Measurements from ENCODE around the gene SCARB1.

SCARB1 gene

DNA sequence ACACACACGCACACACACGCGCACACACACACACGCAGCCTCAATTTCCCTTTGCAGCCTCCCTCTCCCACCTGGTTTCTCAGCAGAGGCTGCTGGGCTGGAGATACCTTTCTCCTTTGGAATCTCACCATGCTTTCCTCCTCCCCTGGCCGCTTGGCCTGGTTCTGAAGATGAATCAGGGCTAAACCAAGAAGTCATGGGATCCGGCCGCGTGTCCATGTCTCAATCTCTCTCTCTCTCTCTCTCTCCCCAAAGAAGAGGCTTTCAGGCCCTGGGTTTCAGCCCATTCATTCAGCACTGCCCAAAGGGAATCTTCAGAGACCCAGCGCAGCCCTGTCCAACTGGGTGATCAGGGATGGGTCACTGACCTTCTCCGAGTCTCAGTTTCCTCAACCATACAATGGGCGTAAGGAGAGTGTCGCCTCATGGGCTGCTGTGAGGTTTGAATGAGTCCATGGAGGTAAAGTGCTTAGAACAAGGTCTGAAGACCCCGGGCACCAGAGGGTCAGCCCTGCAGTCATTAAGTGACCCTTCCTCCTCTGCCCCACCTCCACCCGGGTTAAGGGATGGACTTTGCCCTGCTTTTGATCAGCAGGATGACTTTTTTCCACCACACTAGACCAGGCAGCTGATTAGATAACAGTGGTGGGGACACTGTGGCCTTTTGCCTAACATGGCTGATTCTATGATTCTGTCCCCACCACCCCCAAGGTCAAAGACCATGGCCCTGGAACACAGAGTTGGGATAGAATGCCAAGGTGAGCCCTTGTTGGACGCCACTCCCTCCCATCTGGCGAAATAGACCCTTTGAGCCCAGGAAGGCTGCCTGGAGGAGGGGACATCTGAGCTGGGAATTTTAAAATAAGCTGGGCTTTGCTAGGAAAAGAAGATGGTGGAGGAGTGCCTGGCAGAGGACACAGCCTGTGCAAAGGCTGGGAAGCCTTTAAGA, 42.1 kb downstream of the SCARB1 start:
- no peak for DNase-seq (ENCODE audit: low read depth in 2 of 2)

DNA sequence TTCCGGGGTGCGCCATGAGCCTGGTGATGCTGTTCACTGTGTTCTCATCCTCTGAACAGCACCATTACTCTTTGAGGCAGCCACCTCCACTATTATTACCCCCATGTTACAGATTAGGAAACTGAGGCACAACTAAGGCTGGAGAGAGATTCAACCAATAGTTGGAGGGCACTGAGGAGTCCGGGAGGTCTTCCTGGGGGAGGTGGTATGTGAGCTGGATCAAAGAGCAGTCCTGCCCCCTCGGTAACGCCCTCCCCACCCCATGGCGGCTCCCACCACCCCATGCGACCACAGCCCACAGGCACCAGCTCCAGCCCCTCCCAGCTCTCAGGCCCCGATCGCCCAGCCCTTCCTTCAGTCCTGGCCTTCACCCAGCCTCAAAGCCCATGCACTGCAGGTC, 43.5 kb downstream of the SCARB1 start:
- DNase-seq (ENCODE audit: low read depth in 2 of 2) = no peak

DNA sequence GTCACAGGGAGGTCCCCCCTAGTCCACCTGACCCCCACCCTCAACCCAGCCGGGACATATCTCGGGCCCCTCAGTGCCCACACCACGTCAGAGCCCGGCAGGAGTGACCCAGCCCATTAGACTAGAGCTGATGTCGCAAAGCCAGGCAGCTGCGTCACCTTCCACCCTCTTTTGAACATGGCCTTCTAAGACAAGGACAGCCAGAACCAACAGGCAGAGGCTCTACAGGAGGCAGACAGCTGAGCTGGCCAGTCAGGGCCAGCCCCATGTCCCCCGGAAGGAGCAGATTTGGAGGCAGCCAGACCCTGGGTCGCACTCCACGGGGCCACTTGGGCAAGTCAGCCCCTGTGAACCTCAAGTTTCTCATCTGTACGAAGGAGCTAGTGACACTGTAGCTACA, 44.1 kb downstream of the SCARB1 start:
- no peak for DNase-seq (ENCODE audit: low read depth in 2 of 2)

DNA sequence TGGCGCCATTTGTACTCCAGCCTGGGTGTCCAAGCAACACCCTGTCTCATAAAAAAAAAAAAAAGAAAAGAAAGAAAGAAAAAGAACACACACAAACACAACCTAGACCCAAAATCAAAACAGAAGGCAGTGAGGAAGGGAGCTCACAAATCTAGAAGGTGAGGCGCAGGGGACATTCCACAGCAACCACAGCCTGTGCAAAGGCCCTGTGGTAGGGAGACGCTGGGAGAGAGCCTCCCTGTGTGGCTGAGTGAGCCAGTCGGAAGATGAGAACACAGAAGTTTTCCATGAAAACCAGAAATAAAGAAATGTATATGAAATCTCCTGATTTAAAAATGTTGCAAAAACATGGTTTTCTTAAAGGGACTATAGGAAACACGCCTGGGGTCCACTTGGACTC, 44.6 kb downstream of the SCARB1 start:
- no peak for DNase-seq (ENCODE audit: low read depth in 2 of 2)

DNA sequence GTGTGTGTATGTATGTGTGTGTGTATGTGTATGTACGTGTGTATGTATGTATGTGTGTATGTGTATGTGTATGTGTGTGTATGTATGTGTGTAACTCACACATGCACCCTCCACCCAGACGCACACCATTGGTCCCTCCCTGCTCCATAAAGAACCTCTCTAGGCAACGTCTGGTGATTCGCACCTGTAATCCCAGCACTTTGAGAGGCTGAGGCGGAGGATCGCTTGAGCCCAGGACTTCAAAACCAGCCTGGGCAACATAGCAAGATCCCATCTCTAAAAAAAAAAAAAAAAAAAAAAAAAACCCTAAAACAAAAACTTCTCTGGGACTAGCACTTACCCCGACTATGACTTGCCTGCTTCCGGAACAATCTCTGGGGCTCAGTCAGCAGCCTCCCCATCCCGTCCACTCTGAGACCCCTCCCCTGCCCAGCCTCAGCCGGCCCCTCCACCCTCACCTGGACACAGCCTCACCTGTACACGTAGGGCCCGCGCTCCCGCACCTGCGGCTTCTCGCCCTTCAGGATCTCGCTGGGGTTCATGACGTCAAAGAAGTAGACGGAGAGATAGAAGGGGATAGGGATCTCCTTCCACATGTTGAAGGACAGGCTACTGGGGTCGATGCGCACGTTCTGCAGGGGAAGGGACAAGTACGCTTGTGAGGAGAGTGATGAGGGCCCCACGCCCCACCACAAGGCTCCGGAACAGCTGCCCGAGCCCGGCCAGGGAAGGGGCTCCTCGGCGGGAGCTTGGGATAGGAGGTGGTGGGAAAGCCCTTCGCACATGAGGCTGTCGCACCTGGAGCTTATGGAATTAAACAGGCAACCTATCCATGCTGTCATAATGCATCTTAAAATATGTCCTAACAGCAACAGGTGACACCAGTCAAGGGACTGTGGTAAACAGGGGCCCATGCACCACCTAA, 46.3 kb downstream of the SCARB1 start:
- DNase-seq (ENCODE audit: low read depth in 2 of 2) = no peak

DNA sequence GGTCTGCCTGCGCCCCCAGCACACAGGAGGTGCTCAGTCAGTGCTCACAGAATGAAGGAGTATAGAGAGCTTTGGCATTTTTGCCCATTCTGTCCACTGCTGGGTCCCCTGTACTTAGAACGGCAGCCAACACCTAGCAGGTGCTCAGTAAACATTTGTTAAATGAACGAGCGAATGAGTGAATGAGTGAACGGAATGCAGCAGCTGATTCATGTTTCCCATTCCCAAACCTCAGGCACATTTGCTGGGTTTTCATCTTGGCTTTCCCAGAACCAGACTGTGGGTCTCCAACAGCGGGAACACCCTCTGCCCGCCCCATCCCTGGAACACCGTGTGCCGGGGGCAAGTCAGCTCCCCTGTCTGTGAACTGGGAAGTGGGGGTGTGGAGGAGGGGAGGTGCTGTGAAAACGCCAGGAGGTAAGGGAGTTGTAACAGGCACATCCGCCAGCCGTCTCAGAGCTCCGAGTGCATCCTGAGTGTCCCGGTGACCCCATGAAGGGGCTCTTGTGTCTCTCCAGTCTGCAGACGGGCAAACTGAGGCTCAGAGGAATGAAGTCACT, 47.3 kb downstream of the SCARB1 start:
- no peak for DNase-seq (ENCODE audit: low read depth in 2 of 2)

DNA sequence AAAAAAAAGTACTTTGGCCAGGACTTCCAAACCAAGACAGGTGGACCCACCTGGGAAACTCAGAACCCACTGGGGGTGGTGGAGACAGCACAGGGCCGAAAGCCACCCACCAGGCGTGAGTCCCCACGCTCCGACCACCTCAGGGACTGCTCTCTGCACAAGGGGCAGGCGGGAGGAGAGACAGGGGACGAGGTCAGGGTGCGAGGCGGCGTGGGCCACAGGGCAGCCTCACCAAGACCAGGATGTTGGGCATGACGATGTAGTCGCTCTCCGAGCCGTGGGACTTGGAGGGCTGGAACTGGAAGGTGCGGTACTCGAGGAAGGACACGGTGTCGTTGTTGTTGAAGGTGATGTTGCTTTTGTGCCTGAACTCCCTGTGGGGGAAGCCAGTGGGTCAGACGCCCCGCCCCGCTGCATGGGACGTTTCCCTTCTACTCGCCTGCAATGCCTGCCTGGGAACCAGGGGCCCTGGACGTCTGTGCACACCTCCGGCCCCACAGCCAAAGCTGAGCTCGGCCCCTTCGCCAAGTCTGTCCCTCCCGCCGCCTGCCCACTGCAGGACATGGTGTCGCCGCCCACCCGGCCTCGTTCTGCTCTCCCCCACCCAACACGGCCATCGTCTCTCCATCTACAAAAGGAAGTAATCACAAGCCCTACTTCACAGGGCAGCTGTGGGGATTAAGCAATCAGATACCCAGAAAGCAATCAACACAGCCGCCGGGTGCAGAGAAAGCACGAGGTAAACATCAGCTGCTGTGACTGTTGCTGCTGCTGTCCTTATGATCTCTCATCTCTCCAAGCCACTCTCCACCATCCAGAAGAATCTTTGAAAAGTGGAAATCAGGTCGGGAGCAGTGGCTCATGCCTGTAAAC, 48.7 kb downstream of the SCARB1 start:
- DNase-seq (ENCODE audit: low read depth in 2 of 2) = no peak

DNA sequence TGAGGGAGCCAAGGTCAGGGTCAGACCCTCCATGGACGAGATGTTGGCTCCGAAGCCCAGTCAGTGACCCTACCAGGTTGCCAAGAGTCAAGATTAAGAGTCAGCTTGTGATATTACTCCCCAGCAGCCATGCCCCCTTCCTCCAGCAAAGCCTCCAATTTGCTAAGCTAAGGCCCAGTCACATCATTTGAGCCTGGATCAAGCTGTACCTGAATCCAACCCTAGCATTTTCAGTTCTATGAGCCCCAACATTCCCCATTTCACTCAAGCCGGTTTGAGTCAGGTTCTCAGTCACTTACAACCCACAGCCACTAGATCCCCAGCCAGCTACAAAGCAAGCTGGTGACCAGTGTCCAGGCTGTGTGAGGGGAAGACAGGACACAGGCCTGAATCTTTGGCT, 49.9 kb downstream of the SCARB1 start:
- no peak for DNase-seq (ENCODE audit: low read depth in 2 of 2)

DNA sequence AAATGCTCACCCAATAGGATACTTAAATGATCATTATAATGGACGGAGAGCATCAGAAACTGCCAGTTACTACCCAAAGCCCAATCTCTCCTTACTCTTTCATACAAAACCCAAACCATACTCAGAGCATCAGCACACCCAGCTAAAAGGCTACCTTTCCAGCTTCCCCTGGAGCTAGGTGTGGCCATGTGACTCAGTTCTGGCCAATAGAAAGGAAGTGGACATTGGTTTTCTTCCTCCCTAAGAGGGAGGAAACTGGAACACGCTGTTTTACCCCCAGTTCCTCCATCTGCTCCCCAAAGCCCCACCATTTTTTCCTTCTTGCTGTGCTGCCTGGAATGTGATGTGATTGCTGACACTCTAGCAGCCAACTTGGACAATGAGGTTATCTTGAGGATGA, 50.7 kb downstream of the SCARB1 start:
- no peak for DNase-seq (ENCODE audit: low read depth in 2 of 2)

DNA sequence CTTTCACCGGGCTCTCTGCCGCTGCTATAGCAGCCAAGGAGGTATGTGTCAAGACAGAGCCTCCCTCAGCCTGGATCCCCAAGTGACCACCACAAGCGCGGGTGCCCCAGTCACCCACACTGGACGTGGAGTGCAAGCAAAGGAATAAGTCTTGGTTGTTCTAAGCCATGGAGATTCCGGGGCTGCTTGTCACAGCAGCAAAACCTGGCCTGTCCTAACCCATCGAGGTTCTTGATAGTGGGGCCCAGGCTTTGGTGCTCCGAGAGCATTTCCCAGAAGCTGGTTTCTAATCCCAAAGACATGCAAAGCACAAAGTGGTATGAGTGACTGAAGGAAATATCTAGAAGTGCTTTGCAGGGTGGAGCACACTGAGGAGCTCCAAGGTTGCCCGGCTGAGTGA, 51.3 kb downstream of the SCARB1 start:
- DNase-seq (ENCODE audit: low read depth in 2 of 2) = no peak

DNA sequence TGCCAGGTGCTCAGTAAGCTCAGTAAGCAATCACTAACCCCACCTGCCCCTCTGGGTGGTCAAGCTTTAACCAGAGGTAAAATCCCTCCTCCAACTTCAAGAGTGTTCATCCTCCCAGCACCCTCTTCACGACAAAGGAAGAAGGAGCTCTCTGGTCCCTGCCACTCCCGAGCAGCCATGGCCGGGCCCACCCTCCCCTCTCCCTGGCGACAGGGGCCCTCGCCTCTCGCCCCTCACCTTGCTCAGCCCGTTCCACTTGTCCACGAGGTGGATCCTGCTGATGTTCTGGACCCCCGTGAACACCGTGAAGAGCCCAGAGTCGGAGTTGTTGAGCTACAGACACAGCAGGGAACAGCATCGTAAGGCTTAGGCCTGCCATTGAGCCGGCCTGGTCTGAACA, 52.0 kb downstream of the SCARB1 start:
- no peak for DNase-seq (ENCODE audit: low read depth in 2 of 2)

DNA sequence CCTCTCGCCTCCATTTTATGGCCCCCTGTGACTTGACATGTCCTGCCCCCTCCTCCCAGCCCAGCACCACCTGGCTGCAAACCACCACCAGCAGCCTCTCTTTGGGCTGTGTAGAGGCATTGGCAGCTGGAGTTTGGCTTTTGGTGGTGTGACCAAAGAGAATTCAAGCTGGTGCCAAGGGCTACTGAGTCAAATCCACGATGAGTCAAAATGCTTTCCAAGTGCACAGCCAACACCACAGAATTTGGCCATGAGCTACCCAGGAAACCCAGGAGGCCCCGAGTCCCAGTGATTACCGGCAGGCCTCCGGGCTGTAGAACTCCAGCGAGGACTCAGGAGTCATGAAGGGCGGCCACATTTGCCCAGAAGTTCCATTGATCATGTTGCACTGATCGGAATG, 53.8 kb downstream of the SCARB1 start:
- DNase-seq (ENCODE audit: low read depth in 2 of 2) = no peak

DNA sequence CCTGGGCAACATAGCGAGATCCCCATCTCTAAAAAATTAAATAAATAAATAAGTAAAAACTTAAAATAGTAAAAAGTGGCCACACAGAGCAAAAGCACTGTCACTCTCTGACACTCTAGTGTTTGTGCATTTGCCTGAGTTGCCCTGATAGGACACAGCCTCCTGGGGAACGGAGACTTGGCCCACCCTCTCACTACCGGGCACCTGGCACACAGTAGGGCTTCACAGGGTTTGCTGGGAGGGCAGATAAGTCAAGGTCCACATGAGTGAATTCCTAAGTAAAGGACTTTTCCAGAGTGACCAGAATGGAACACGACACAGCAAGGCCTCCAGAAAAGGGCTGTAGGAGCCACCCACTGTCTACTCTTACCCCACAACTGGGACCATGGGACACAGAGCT, 54.3 kb downstream of the SCARB1 start:
- no peak for DNase-seq (ENCODE audit: low read depth in 2 of 2)

DNA sequence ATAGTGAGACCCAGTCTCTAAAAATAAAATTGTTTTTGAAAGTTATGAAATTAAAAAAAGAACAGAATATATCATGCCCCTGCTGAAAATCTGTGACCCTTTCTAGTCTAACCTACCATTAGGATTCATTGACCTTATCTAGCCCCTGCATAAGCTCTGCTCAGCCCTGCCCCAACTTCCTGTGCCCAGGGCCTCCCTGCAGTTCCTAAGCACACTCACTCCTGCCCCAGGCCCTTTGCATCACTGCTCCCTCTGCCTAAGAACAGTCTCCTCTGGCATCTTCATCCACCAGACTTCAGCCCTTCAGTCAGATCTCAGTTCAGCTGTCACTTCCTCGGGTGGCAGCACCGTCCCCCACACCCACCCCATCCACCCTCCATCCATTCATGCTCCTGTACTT, 55.4 kb downstream of the SCARB1 start:
- no peak for DNase-seq (ENCODE audit: low read depth in 2 of 2)

DNA sequence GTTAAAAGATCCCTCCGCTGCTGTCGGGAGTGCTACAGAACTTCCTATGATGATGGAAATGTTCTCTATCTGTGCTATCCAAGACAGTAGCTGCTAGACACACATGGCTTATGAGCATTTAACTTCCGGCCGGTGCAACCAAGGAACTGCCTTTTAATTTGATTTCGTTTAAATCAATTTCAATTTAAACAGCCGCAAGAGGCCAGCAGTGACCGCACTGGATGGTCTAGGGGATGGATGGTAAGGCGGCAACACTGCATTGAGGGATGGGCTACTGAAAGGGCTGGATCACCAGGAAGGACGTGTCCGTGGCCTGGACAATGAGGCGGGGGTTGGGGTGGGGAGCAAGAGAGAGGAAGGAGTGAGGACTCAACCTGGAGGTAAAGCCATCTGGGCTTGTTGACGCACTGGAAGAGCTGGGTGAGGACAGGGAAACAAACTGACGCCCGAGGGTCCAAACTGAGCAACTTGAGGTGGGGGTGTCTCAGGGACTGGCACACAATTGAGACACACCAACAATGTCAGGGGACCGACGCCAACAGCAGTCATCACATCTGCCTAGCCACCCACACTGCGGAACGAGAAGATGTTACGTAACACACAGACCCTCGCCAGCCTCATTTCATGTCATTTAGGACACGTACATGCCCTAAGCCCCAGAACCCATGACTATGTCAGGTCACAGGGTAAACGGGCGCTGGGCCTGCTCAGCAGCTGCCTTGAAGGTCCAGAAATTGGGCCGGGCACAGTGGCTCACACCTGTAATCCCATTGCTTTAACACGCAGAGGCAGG, 57.6 kb downstream of the SCARB1 start:
- DNase-seq (ENCODE audit: low read depth in 2 of 2) = no peak

DNA sequence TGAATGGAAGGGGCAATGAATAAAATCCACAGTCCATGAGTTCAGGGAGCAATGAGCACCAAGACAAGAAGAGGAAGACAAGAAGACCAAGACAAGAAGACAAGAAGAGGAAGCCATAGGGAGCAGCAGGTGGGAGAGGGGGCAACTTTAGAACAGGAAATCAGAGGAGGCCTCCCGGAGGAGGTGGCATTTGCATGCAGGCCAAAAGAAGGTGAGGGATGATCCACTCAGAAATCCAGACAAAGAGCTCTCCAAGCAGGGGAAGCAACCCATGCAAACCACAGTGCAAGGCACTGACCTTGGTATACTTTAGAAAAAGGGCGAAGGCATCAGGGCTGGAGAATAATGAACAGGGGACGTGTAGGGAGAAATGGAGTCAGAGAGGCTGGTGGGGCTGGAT, 58.6 kb downstream of the SCARB1 start:
- DNase-seq (ENCODE audit: low read depth in 2 of 2) = no peak

DNA sequence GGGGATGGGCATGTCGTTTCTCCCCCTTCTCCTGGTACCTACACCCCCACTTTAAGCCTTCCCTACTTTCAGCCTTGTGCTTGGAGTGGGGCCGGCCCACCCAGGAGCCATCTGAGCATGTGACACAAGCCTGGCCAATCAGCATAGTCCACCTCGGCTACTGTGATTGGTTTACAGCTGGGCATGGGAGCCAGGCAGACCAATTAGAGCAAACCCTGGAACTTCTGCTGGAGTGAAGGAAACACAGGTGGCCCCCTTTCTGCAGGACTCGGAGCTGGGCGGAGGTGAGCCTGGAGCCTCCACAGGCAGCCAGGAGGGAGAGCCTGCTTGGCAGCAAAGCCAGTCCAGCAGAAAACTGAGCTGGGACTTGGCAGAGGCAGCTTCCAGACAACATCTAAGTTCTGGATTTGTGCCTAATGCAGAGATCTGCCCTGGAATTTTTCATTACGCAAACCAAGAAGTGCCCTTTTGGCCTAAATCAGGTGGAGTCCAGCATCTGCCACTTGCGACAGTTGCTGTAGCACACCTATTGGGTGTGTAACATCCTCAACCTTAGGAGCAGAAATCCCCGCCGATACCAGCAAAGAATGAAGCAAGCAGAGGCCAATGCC, 59.5 kb downstream of the SCARB1 start:
- DNase-seq (ENCODE audit: low read depth in 2 of 2) = no peak

DNA sequence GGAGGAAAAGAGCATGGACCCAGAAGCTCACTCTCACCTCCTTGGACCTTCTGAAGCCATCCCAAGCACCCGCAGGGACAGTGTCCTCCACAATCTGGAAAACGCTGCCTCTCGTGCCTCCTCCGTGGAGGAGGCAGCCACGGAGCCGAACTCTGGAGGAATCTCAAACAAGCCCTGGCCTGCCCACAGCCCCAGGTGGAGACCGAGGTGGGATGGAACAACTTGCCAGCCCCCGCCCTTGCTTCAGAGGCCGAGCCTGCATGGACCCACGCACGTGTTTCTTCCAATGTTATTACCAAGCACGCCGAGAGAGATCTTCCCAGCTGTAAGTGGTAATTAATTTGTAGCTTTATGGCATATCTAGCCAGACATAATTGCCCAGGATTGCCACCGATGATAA, 61.3 kb downstream of the SCARB1 start:
- DNase-seq (ENCODE audit: low read depth in 2 of 2) = no peak

DNA sequence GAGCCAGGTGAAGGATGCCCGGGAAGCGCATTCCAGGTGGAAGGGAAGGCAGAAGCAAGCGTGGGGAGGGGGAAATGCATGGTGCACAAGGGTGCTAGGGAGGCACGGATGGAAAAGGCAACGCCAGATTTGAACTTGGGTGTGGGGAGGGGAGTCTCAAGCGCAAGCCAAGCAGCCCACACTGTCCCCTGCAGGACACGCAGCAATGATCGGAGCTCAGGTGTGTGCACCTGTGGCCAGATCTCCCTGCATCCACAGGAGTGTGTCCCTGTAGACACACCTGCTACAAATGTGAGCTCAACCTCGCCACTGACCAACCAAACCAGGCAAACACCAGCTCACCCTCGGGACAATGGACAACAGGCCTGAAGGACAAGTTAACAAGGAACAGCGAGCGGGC, 63.2 kb downstream of the SCARB1 start:
- no peak for DNase-seq (ENCODE audit: low read depth in 2 of 2)

DNA sequence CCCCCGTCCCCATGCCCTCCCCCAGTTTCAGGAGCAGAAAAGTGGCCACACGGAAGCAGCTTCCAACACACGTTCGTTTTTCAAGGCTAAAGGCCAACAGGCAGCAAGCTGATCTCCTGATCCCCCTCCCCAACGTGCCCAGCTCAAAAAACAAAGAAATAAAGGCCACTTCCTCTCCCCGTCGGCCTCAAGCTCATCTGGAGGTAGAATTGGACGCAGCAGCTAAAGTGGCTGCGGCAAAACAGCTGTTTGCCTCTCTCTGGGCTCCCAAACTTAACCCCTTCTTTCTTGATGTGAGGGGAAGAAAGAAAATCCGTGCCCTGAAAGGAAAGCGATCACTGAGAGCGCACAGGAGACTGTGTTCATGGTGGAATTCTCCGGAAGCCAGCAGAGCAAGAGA, 66.3 kb downstream of the SCARB1 start:
- DNase-seq (ENCODE audit: low read depth in 2 of 2) = no peak
